Cortex of kidney (tissue), 1 donor: Measurements from ENCODE around the gene GJB3.
"Not testable (repeated sequence)": the region's sequence is repeated elsewhere in the genome, so short reads cannot be mapped to it uniquely, and the experiment has no call there.

Experiments used
- DNase-seq: peaks from one replicate; lab custom pipeline; 2025; lab: John Stamatoyannopoulos, UW

GJB3 gene

DNA sequence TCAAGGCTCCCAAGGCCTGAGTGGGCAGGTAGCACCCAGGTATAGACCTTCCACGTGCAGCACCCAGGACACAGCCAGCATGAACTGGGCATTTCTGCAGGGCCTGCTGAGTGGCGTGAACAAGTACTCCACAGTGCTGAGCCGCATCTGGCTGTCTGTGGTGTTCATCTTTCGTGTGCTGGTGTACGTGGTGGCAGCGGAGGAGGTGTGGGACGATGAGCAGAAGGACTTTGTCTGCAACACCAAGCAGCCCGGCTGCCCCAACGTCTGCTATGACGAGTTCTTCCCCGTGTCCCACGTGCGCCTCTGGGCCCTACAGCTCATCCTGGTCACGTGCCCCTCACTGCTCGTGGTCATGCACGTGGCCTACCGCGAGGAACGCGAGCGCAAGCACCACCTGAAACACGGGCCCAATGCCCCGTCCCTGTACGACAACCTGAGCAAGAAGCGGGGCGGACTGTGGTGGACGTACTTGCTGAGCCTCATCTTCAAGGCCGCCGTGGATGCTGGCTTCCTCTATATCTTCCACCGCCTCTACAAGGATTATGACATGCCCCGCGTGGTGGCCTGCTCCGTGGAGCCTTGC, 19.7 kb upstream of the GJB3 start:
- DNase-seq = no peak

DNA sequence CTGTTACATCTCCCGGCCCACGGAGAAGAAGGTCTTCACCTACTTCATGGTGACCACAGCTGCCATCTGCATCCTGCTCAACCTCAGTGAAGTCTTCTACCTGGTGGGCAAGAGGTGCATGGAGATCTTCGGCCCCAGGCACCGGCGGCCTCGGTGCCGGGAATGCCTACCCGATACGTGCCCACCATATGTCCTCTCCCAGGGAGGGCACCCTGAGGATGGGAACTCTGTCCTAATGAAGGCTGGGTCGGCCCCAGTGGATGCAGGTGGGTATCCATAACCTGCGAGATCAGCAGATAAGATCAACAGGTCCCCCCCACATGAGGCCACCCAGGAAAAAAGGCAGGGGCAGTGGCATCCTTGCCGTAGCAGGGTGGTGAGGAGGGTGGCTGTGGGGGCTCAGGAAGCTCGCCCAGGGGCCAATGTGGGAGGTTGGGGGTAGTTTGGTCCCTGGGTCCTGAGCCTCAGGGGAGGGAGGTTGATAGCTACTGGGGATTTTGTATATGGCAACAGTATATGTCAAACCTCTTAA, 19.2 kb upstream of the GJB3 start:
- no peak for DNase-seq

DNA sequence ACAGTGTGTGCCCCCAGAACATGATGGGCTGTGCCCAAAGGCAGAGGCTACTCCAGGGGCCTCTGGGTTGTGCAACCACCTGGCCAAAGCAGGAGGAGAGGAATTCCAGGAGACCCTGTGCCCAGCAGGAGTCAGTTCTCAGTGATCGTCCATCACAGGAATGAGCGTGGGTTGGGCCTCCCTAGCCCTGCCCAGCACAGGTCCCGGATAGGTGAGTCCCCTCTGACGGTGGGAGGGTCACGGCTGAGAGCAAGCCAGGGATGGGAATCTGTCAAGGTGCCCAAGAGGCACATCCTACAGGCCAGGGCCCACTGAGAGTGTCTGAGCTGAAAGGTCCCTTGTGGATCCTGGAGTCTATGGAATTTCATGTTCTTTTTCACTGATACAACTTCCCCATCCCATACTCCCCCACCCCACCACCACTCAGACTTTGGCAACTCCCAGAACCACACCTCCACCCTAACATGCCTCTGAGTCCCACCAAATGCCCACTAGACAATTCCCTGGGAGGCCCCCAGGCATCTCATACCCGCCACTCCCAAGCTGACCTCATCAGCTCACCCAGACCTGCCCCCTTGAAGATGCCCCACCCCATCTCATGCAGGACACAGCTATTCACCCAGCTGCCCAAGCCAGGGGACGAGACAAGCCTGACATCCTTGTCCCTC, 18.4 kb upstream of the GJB3 start:
- DNase-seq = no peak

DNA sequence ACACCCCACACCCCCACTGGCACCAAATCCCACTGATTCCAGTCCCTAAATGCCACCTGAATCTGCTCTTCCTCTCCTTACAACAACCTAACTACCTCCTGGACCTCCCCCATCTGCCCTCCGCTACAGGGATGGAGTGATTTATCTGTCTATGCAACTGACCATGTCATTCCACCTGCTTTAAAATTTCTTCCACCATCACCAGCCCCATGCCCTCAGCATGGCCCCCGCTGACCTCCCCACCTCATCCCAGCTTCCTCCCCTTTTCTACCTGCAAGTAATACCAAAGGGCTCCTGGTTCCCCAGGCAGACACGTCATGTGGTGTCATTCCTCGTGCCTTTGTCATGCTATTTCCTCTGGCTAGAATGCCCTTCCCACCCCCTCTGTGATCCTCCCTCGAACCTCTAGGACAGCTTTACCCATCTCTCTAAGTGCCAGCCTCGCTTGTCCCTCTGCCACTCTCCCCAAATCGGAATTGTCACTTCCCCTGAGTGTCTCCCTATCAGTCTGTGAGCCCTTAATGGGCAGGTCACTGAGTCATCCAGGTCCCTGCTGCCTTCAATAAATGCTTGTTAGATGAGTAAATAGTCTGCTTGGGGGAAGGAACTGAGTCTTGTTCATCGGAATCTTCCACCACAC, 17.8 kb upstream of the GJB3 start:
- no peak for DNase-seq

DNA sequence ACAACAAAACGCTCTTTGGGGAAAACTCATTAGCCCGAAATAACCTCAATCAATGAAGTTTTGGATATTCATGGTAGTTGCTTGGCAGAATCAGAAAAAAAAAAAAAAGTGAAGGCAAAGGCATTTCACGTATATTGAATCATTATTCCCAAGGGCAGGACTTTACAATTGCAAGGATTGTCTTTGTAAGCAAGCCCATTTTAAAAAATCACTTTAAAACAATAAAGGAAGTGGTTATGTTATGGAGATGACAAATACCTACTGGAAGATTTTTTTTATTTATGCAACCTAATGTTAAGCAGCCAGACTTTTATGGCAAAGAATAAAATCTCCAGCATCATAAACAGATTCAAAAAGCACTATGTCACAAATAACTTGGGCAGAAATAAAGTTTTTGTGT, 12.2 kb upstream of the GJB3 start:
- no peak for DNase-seq

DNA sequence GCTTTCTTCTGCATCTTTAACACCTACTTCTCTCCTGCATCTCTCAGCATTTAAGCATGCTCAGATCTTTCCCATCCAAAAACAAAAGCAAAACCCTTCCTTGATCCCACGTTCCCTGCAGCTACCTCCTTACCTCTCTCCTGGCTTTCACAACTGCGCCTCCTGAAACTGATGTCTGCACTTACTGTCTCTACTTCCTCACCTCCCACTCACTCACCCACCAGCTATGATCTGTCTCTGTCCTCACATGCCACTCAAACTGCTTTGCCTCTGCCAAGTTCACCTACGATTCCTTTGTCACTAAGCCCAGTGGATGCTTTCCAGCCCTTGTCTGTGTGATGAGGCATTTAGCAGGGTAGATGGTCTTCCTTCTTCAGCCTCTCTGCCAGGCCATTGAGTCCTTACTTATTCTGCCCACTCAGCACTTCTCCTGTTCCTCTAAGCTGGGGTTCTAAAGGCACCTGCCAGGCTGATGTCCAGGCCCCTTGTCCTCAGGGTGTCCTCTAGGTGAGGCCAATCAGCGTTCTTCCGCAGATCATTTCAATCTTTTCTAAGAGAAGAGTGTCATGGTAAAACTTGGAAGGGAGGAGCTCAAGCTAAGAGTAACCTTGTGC, 10.0 kb upstream of the GJB3 start:
- no peak for DNase-seq

DNA sequence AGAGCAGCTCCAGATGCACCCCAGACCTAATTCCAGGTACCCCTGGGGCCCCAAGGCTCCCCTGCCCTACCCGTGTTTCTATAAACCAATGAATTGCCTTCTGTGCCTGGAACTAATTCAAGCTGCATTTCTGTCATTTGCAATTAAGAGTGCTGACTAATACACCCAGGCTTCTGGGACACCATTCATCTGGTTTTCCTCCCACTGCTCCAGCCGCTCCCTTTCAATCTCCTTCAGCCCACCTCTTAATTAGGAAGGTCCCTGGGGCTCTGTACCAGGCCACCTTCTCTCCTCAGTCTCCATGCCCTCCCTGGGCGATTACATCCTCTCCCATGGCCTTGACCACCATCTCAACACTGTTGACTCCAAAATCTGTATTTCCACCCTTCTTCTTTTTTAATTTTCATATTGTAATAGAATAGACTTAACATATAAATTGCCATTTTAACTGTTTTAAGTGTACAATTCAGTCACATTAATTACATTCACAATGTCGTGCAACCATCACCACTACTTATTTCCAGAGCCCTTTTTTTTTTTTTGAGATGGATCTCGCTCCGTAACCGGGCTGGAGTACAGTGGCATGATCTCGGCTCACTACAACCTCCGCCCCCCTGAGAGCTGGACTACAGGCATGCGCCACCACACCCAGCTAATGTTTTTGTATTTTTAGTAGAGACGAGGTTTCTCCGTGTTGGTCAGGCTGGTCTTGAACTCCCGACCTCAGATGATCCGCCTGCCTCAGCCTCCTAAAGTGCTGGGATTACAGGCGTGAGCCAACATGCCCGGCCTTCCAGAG, 9.2 kb upstream of the GJB3 start:
- DNase-seq = no peak

DNA sequence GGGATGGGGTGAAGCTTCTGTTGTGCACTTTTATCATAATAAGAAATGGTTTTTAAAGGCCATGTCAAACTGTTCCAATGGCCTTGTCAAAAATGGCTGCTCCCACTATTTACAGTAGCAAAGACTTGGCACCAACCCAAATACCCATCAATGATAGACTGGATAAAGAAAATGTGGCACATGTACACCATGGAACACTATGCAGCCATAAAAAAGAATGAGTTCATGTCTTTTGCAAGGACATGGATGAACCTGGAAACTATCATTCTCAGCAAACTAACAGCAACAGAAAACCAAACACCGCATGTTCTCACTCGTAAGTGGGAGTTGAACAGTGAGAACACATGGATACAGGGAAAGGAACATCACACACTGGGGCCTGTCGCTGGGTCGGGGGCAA, 7.9 kb upstream of the GJB3 start:
- not testable (repeated sequence) for DNase-seq

DNA sequence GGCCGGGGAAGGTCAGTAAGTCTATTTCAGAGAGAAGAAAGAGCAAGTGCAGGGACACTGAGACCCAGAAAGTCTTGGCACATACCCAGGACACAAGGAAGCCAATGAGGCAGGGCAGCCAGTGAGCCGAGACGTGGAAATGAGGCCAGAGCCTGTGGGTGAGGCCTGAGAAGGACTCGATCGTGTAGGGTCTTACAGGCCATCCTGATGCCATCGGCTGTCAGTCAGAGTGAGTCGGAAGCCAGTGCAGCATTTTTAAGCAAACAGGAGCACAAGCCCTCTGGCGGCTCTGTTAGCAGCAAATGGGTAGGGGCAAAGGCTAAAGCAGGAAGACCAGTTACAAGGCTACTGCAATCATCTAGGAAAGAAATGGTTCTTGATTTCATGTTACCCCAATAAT, 6.1 kb upstream of the GJB3 start:
- no peak for DNase-seq

DNA sequence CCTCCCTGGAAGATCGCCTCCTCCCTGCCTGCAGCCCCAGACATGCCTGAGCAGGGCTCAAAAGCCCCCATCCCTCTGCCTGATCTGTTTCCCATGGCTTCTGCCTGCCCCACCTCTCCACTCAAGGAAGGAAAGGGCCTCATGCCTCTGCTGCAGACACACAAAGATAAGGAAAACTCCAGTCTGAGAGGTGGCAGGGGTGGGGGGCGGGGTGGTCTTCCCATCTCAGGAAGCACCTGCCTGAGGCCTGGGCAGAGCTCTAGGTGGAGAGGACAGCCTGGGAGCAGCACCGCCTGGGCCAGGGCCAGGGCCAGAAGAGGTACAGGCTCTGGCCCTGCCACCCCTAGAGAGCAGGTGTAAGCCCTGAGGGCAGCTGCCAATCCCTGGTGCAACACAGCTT, 4.1 kb upstream of the GJB3 start:
- no peak for DNase-seq

DNA sequence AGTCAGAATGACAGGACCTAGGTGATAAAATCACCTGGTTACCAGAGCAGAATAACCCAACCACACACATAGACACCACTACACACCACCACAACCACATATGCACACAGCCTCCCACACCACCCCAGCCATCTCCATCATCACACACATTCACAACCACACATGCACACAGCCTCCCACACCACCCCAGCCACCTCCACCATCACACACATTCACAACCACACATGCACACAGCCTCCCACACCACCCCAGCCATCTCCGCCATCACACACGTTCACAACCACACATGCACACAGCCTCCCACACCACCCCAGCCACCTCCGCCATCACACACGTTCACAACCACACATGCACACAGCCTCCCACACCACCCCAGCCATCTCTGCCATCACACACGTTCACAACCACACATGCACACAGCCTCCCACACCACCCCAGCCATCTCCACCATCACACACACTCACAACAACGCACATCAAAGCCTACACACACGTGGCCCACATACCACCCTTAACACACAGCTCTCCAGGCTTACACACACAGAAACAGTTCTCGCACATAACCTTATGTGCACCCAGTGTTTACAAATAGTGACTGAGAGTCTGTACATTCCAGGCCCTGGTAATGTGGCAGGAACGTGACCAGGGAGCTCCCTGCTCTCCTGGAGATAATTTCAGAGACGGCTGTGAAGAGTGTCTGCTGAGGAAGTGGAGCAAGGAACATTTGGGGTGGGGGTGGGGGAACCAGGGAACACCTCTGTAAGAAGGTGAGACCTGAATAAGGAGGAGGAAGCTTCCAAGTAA, 3.3 kb upstream of the GJB3 start:
- no peak for DNase-seq

DNA sequence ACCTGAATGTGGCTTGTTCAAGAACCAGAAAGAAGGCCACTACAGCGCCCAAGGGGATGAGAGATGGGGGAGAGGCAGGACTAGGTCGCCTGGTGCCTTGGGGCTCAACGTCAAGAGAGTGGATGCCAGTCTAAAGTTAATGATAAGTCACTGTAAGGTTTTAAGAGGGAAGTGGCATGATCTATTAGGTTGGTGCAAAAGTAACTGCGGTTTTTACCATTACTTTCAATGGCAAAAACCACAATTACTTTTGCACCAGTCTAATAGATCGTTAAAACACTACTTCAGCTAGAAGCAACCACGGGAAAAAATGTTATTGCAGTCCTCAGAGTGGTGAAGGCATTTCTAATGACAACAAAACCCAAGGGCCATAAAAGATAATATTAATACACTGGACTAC, 2.6 kb upstream of the GJB3 start:
- no peak for DNase-seq

DNA sequence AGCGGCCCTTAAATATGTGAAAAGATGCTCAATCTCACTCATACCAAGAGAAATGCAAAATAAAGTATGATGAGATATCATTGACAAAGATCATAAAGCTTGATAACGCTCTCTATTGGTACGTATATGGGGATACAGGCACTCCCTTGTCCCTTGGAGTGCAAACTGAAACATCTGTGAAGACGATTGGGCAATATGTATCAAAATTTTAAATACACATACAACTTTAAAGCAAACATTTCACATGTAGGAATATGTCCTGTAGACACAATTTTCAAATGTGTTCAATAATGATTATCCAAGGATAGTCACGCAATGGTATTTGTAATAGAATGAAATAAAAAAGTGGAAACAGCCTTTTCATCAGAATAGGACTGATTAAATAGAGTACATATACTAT, 2.0 kb upstream of the GJB3 start:
- no peak for DNase-seq

DNA sequence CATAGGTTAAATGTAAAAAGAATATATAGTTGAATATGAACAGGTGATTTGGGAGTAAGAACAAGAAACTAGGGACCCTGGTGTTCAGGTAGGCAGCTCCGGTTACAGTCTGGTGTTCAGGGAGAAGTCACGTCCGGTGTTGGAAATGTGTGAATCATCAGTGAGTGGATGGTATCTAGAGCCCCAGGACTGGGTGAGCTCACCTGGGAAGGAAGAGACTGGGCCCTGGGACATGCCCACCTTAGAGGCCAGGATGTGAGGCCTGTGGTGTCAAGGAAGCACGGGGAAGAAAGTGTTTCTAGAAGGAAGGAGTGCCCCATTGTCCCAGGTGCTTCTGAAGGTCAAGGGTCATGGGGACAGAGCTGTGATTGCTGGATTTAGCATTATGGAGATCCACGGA, 1.5 kb upstream of the GJB3 start:
- no peak for DNase-seq

DNA sequence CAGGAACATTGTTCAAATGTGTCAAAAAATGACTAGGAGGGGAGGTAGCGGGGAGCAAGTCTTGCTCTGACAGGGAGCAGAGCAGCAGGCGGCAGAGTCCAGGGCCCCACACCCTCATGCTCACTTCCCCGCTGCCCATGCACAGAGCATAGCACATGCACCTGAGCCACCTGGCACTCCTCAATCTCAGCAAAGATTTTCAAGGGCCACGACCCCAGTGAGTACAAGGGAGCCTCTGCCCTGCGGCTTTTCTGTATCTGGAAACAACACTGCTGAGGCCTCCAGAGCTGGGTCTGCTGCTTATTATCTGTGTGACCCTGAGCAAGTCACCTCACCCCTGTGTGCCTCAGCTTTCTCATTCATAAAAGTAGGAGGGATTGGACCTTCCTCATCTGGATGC, 1.1 kb upstream of the GJB3 start:
- no peak for DNase-seq

DNA sequence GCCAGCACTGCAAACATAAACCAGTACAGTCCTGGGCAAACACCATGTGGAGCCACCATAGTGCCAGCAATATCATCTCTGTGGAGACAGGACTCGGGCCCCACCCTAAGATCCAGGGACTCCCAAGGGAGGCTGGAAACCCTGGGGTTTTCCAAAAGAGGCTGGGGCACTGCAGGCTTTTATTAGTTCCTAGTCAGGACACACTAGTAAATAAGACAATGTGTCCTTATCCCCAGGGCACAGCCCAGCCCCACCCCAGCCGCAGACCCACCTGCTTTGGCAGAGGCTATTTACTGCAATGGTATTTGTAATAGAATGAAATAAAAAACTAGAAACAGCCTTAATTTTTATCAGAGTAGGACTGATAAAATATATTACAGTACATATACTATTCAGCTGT, 486 bp upstream of the GJB3 start:
- DNase-seq = no peak

DNA sequence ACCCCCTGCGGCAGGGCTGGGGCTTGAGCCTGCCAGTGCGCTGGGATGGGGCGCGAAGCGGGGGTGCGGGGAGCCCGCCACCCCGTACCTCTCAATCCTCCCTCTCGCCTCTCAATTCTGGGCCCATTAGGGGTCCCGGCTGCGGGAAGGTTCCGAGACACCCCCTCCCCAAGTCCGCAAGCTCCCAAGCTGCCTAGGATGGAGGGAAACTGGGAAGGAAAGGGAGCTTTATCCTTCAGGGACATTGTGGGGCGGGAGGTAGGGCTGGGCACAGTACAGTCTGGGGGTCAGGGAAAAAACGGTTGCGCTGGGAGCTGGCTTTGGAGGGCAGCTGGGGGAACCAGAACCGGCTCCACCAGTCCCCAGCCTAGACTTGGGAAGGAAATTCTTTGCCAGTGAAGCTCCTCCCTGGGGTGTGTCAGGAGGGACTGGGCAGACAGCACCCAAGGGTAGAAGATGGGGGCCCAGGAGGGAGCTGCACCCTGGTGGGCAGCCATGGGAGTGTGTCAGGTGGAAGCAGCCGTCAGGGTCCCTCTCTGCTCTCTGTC, 904 bp downstream of the GJB3 start:
- no peak for DNase-seq

DNA sequence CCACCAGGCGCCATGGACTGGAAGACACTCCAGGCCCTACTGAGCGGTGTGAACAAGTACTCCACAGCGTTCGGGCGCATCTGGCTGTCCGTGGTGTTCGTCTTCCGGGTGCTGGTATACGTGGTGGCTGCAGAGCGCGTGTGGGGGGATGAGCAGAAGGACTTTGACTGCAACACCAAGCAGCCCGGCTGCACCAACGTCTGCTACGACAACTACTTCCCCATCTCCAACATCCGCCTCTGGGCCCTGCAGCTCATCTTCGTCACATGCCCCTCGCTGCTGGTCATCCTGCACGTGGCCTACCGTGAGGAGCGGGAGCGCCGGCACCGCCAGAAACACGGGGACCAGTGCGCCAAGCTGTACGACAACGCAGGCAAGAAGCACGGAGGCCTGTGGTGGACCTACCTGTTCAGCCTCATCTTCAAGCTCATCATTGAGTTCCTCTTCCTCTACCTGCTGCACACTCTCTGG, 3.8 kb downstream of the GJB3 start:
- no peak for DNase-seq

DNA sequence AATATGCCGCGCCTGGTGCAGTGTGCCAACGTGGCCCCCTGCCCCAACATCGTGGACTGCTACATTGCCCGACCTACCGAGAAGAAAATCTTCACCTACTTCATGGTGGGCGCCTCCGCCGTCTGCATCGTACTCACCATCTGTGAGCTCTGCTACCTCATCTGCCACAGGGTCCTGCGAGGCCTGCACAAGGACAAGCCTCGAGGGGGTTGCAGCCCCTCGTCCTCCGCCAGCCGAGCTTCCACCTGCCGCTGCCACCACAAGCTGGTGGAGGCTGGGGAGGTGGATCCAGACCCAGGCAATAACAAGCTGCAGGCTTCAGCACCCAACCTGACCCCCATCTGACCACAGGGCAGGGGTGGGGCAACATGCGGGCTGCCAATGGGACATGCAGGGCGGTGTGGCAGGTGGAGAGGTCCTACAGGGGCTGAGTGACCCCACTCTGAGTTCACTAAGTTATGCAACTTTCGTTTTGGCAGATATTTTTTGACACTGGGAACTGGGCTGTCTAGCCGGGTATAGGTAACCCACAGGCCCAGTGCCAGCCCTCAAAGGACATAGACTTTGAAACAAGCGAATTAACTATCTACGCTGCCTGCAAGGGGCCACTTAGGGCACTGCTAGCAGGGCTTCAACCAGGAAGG, 4.3 kb downstream of the GJB3 start:
- DNase-seq = no peak

DNA sequence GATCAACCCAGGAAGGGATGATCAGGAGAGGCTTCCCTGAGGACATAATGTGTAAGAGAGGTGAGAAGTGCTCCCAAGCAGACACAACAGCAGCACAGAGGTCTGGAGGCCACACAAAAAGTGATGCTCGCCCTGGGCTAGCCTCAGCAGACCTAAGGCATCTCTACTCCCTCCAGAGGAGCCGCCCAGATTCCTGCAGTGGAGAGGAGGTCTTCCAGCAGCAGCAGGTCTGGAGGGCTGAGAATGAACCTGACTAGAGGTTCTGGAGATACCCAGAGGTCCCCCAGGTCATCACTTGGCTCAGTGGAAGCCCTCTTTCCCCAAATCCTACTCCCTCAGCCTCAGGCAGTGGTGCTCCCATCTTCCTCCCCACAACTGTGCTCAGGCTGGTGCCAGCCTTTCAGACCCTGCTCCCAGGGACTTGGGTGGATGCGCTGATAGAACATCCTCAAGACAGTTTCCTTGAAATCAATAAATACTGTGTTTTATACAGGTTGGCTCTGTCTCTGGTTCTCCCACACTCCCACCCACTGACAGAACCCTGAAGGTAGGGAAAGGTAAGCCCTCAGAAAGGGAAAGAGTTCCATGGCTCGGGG, 5.0 kb downstream of the GJB3 start:
- DNase-seq = no peak
